Measurements from ENCODE around the gene UCN.
"Not testable (repeated sequence)": the region's sequence is repeated elsewhere in the genome, so short reads cannot be mapped to it uniquely, and the experiment has no call there.

UCN gene

DNA sequence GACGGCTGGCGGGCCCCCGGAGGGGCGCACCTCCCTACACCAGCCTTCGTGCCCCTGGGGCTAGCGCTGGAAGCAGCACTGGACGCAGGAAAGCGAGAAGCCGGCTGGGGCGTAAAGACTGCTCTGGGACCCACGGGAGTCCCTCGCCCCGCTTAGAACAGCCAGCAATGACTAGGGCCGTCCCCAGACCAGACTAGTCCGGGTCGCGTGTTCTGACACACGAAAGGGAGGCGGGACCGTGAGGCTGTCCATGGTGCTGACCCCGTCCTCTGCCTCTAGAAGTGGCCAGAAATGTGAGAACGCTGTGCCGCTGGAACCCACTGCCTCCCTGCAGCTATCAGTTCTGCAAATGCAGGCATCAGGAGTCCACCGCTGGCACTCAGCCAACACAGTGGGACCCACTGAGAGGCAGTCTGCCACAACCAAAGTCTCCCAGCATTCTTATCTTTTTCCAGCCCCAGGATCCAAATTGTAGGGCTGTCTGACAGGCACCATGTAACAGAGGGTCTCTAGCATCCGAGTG is at the start of gene UCN:
Gene UCN (minus strand): TSS at position 87 of the 523 bp plus-strand sequence. CDS start 550 bp downstream, outside the sequence.
- Histone ChIP-seq H3K9me3 (ENCODE audit: control insufficient read depth, insufficient read depth, low read length) (no peaks in the 10 kb centered on the region), H3K9ac (ENCODE audit: low read depth, low read length) (no peak within 1 kb of the TSS), H3K36me3 (ENCODE audit: control insufficient read depth, insufficient read depth, low read length) (no peaks in the 10 kb centered on the region), H3K27me3 (ENCODE audit: control insufficient read depth, insufficient read depth, low read length) (peaks cover 52% of the 10 kb centered on the region), H3K4me1 (ENCODE audit: control insufficient read depth, insufficient read depth, low read length) (peaks cover 6% of the 10 kb centered on the region; the same call in 1 of the 2 replicates), H3K27ac (ENCODE audit: low read depth, low read length) (no peak within 1 kb of the TSS), H3K4me3 (ENCODE audit: low read depth, low read length) (peak within 1 kb of the TSS; percentile 53)

GRCh38 chr2:27356382-27357181 is 48.3 kb upstream of the UCN start, which contains the start of gene GTF3C2:
Gene GTF3C2, minus strand, starts transcription at chr2:27356764. Its CDS starts 13,210 bp downstream, at chr2:27343554.
- peak within 1 kb of the TSS; percentile 91 for H3K9ac ChIP-seq (ENCODE audit: low read depth, low read length)
- H3K9me3 ChIP-seq (ENCODE audit: control insufficient read depth, insufficient read depth, low read length) = no peaks in the 10 kb centered on the region
- H3K36me3 ChIP-seq (ENCODE audit: control insufficient read depth, insufficient read depth, low read length) = no peaks in the 10 kb centered on the region; the same call in 1 of the 2 replicates
- no peaks in the 10 kb centered on the region for H3K27me3 ChIP-seq (ENCODE audit: control insufficient read depth, insufficient read depth, low read length)
- peaks cover 26% of the 10 kb centered on the region for H3K4me1 ChIP-seq (ENCODE audit: control insufficient read depth, insufficient read depth, low read length)
- H3K27ac ChIP-seq (ENCODE audit: low read depth, low read length) = peak within 1 kb of the TSS; percentile 94
- peak within 1 kb of the TSS; percentile 91 for H3K4me3 ChIP-seq (ENCODE audit: low read depth, low read length)

- H3K4me3 ChIP-seq (ENCODE audit: low read depth, low read length) = peak overlapping the region; percentile 91
- peak overlapping the region; percentile 91 for H3K9ac ChIP-seq (ENCODE audit: low read depth, low read length)
- H3K9me3 ChIP-seq (ENCODE audit: control insufficient read depth, insufficient read depth, low read length) = no peaks in the 10 kb centered on the region
- H3K27me3 ChIP-seq (ENCODE audit: control insufficient read depth, insufficient read depth, low read length) = no peaks in the 10 kb centered on the region
- peak overlapping the region; percentile 94 for H3K27ac ChIP-seq (ENCODE audit: low read depth, low read length)
- peaks cover 26% of the 10 kb centered on the region for H3K4me1 ChIP-seq (ENCODE audit: control insufficient read depth, insufficient read depth, low read length)
- H3K36me3 ChIP-seq (ENCODE audit: control insufficient read depth, insufficient read depth, low read length) = no peaks in the 10 kb centered on the region; the same call in 1 of the 2 replicates
These were observed 47.8 kb upstream of the UCN start for GRCh38 chr2:27356056-27356381.

DNA sequence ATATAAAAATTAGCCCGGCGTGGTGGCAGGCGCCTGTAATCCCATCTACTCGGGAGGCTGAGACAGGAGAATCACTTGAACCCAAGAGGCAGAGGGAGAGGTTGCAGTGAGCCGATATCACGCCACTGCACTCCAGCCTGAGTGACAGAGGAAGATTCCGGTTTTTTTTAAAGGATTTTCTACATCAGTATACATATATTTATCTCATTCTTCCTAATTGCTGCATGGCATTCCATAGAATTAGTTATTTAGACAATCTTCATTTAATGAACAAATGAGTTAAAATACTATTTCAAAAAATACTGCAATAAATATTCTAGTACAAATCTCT is 46.3 kb upstream of the UCN start:
- Histone ChIP-seq H3K36me3 (ENCODE audit: control insufficient read depth, insufficient read depth, low read length) (peaks cover 8% of the 10 kb centered on the region; the same call in 1 of the 2 replicates), H3K27me3 (ENCODE audit: control insufficient read depth, insufficient read depth, low read length) (no peaks in the 10 kb centered on the region), H3K4me1 (ENCODE audit: control insufficient read depth, insufficient read depth, low read length) (peaks cover 26% of the 10 kb centered on the region), H3K4me3 (ENCODE audit: low read depth, low read length) (no peak overlapping the region), H3K9ac (ENCODE audit: low read depth, low read length) (no peak overlapping the region), H3K27ac (ENCODE audit: low read depth, low read length) (no peak overlapping the region), H3K9me3 (ENCODE audit: control insufficient read depth, insufficient read depth, low read length) (no peaks in the 10 kb centered on the region)

DNA sequence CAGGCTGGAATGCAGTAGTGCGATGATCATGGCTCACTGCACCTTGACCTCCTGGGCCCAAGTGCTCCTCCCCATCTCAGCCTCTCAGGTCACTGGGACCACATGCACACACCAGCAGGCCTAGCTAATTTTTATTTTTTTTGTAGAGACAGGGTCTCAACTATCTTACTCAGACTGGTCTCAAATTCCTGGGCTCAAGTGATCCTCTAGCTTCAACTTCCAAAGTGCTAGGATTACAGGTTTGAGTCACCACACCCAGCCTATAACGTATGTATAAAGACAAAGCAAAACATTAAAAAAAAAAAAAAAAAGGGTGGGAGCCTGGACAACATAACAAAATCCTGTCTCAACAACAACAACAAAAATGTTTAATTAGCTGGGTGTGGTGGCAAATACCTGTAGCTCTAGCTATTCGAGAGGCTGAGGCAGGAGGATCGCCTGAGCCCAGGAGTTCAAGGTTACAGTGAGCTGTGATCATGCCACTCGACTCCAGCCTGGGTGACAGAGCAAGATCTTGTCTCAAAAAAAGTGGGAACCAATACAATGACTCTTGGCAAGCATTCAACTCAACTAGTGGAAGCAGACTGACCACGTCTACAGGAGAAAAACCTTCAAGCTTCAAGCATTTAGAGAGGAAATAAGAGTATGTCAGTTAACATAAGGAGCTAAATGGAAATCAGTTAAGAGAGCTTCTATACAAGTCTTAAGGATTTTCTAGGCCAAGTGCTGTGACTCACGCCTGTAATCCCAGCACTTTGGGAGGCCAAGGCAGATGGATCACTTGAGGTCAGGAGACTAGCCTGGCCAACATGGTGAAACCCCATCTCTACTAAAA is 45.7 kb upstream of the UCN start:
- no peaks in the 10 kb centered on the region for H3K9me3 ChIP-seq (ENCODE audit: control insufficient read depth, insufficient read depth, low read length)
- peak overlapping the region; percentile 46 for H3K27ac ChIP-seq (ENCODE audit: low read depth, low read length)
- H3K36me3 ChIP-seq (ENCODE audit: control insufficient read depth, insufficient read depth, low read length) = peaks cover 8% of the 10 kb centered on the region; the same call in 1 of the 2 replicates
- no peak overlapping the region for H3K4me3 ChIP-seq (ENCODE audit: low read depth, low read length)
- H3K27me3 ChIP-seq (ENCODE audit: control insufficient read depth, insufficient read depth, low read length) = no peaks in the 10 kb centered on the region
- no peak overlapping the region for H3K9ac ChIP-seq (ENCODE audit: low read depth, low read length)
- peaks cover 26% of the 10 kb centered on the region for H3K4me1 ChIP-seq (ENCODE audit: control insufficient read depth, insufficient read depth, low read length)

DNA sequence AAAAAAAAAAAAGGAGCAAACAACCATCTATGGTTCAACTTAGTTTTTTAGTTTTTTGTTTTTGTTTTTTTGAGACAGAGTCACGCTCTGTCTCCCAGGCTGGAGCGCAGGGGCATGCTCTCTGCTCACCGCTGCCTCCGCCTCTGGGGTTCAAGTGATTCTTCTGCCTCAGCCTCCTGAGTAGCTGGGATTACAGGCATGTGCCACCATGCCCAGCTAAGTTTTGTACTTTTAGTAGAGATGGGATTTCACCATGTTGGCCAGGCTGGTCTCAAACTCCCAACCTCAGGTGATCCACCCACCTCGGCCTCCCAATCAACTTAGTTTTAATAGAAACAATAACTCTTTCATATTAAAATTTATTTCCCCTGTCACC is 45.1 kb upstream of the UCN start:
- not testable (repeated sequence) for H3K27me3 ChIP-seq (ENCODE audit: control insufficient read depth, insufficient read depth, low read length); H3K9me3 ChIP-seq (ENCODE audit: control insufficient read depth, insufficient read depth, low read length); H3K9ac ChIP-seq (ENCODE audit: low read depth, low read length); H3K36me3 ChIP-seq (ENCODE audit: control insufficient read depth, insufficient read depth, low read length); H3K27ac ChIP-seq (ENCODE audit: low read depth, low read length); H3K4me3 ChIP-seq (ENCODE audit: low read depth, low read length)
- peaks cover 26% of the 10 kb centered on the region for H3K4me1 ChIP-seq (ENCODE audit: control insufficient read depth, insufficient read depth, low read length)

- Histone ChIP-seq H3K4me3 (ENCODE audit: low read depth, low read length) (no peak overlapping the region), H3K27ac (ENCODE audit: low read depth, low read length) (no peak overlapping the region), H3K9me3 (ENCODE audit: control insufficient read depth, insufficient read depth, low read length) (no peaks in the 10 kb centered on the region), H3K27me3 (ENCODE audit: control insufficient read depth, insufficient read depth, low read length) (no peaks in the 10 kb centered on the region), H3K36me3 (ENCODE audit: control insufficient read depth, insufficient read depth, low read length) (peaks cover 10% of the 10 kb centered on the region; the same call in 1 of the 2 replicates), H3K9ac (ENCODE audit: low read depth, low read length) (no peak overlapping the region), H3K4me1 (ENCODE audit: control insufficient read depth, insufficient read depth, low read length) (peaks cover 26% of the 10 kb centered on the region)
These were observed 43.8 kb upstream of the UCN start for GRCh38 chr2:27351802-27352598.

- H3K9ac ChIP-seq (ENCODE audit: low read depth, low read length) = no peak overlapping the region
- no peak overlapping the region for H3K27ac ChIP-seq (ENCODE audit: low read depth, low read length)
- no peak overlapping the region for H3K4me3 ChIP-seq (ENCODE audit: low read depth, low read length)
- no peaks in the 10 kb centered on the region for H3K9me3 ChIP-seq (ENCODE audit: control insufficient read depth, insufficient read depth, low read length)
- no peaks in the 10 kb centered on the region for H3K27me3 ChIP-seq (ENCODE audit: control insufficient read depth, insufficient read depth, low read length)
- H3K36me3 ChIP-seq (ENCODE audit: control insufficient read depth, insufficient read depth, low read length) = peaks cover 10% of the 10 kb centered on the region; the same call in 1 of the 2 replicates
- peaks cover 26% of the 10 kb centered on the region for H3K4me1 ChIP-seq (ENCODE audit: control insufficient read depth, insufficient read depth, low read length)
These were observed 42.0 kb upstream of the UCN start for GRCh38 chr2:27350106-27350693.

GRCh38 chr2:27347641-27348040 is 39.4 kb upstream of the UCN start:
- no peaks in the 10 kb centered on the region for H3K27me3 ChIP-seq (ENCODE audit: control insufficient read depth, insufficient read depth, low read length)
- H3K4me1 ChIP-seq (ENCODE audit: control insufficient read depth, insufficient read depth, low read length) = peaks cover 9% of the 10 kb centered on the region; the same call in 1 of the 2 replicates
- no peak overlapping the region for H3K27ac ChIP-seq (ENCODE audit: low read depth, low read length)
- no peaks in the 10 kb centered on the region for H3K9me3 ChIP-seq (ENCODE audit: control insufficient read depth, insufficient read depth, low read length)
- H3K4me3 ChIP-seq (ENCODE audit: low read depth, low read length) = no peak overlapping the region
- no peak overlapping the region for H3K9ac ChIP-seq (ENCODE audit: low read depth, low read length)
- H3K36me3 ChIP-seq (ENCODE audit: control insufficient read depth, insufficient read depth, low read length) = peaks cover 21% of the 10 kb centered on the region

GRCh38 chr2:27336173-27336572 is 27.9 kb upstream of the UCN start:
- Histone ChIP-seq H3K27me3 (ENCODE audit: control insufficient read depth, insufficient read depth, low read length) (no peaks in the 10 kb centered on the region), H3K4me1 (ENCODE audit: control insufficient read depth, insufficient read depth, low read length) (no peaks in the 10 kb centered on the region), H3K27ac (ENCODE audit: low read depth, low read length) (no peak overlapping the region), H3K9ac (ENCODE audit: low read depth, low read length) (no peak overlapping the region), H3K9me3 (ENCODE audit: control insufficient read depth, insufficient read depth, low read length) (no peaks in the 10 kb centered on the region), H3K36me3 (ENCODE audit: control insufficient read depth, insufficient read depth, low read length) (peaks cover 91% of the 10 kb centered on the region), H3K4me3 (ENCODE audit: low read depth, low read length) (no peak overlapping the region)
